SH-SY5Y (cell line): Measurements from ENCODE around the gene SRPX.

ENCODE experiments used
- GATA2 ChIP-seq: IDR thresholded peaks from 2 replicates; pipeline ENCODE4 v1.6.1; 2011; ENCODE audit warnings: mild to moderate bottlenecking, low read depth, low read length
- GATA3 ChIP-seq: IDR thresholded peaks from 2 replicates; pipeline ENCODE4 v1.6.1; 2011; ENCODE audit warnings: low read depth, mild to moderate bottlenecking, low read length, moderate library complexity

DNA sequence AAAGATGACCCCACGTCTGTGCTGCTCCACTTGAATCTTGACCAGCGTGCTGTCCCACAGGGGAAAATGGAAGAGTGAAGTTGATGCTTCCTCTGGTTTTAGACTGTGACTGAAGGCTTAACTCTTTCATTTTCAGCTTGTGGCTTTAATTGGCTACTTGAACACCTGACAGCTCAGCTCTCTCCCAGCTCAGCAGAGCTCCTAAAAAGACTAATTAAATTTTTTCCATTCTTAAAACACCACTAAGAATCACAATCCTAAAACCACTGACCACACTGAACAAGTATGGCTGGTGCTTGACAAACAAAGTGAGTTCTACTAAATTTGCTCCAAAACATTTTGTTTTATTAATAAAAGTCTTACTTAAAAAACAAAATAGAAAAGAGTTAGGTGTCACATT, 71.7 kb downstream of the SRPX start:
- TF ChIP-seq GATA2 (no peak), GATA3 (no peak)
